ENCODE data around the gene DUSP14.

Gene DUSP14

GRCh38 chr17:37520174-37520573 is 30.5 kb downstream of the DUSP14 start:
- TF ChIP-seq POLR2AphosphoS5 (IDR thresholded peaks at IDR 0.05; ENCODE audit: low read depth) (no peak), GABPA (IDR thresholded peaks at IDR 0.05; ENCODE audit: low read depth) (no peak), SPI1 (IDR thresholded peaks at IDR 0.05; ENCODE audit: borderline replicate concordance, low read depth) (no peak), REST (IDR thresholded peaks at IDR 0.05; ENCODE audit: insufficient replicate concordance, low read depth) (no peak)
- TF ChIP-seq, protein P1, sequence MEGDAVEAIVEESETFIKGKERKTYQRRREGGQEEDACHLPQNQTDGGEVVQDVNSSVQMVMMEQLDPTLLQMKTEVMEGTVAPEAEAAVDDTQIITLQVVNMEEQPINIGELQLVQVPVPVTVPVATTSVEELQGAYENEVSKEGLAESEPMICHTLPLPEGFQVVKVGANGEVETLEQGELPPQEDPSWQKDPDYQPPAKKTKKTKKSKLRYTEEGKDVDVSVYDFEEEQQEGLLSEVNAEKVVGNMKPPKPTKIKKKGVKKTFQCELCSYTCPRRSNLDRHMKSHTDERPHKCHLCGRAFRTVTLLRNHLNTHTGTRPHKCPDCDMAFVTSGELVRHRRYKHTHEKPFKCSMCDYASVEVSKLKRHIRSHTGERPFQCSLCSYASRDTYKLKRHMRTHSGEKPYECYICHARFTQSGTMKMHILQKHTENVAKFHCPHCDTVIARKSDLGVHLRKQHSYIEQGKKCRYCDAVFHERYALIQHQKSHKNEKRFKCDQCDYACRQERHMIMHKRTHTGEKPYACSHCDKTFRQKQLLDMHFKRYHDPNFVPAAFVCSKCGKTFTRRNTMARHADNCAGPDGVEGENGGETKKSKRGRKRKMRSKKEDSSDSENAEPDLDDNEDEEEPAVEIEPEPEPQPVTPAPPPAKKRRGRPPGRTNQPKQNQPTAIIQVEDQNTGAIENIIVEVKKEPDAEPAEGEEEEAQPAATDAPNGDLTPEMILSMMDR (IDR thresholded peaks at IDR 0.05; ENCODE audit: insufficient read depth, low read length), result no peak
- H3K4me3 ChIP-seq (replicated peaks; ENCODE audit: insufficient read depth, low read length), result no peak overlapping the region
- no peaks in the 10 kb centered on the region for H3K27me3 ChIP-seq (ENCODE audit: insufficient read depth, poor library complexity, severe bottlenecking)
- no peak for DNase-seq (ENCODE audit: low read depth in 1 of 2, low spot score in 1 of 2)
- H3K27ac ChIP-seq (replicated peaks), result no peak overlapping the region

GRCh38 chr17:37521821-37522220 is 32.1 kb downstream of the DUSP14 start:
- DNase-seq (ENCODE audit: low read depth in 1 of 2, low spot score in 1 of 2), result no peak
- Histone ChIP-seq H3K27ac (replicated peaks) (no peak overlapping the region), H3K27me3 (ENCODE audit: insufficient read depth, poor library complexity, severe bottlenecking) (no peaks in the 10 kb centered on the region), H3K4me3 (replicated peaks; ENCODE audit: insufficient read depth, low read length) (no peak overlapping the region)
- TF ChIP-seq SPI1 (IDR thresholded peaks at IDR 0.05; ENCODE audit: borderline replicate concordance, low read depth) (no peak), POLR2AphosphoS5 (IDR thresholded peaks at IDR 0.05; ENCODE audit: low read depth) (no peak), GABPA (IDR thresholded peaks at IDR 0.05; ENCODE audit: low read depth) (no peak), REST (IDR thresholded peaks at IDR 0.05; ENCODE audit: insufficient replicate concordance, low read depth) (no peak)
- TF ChIP-seq, protein P1 (IDR thresholded peaks at IDR 0.05; ENCODE audit: insufficient read depth, low read length), result no peak

DNA sequence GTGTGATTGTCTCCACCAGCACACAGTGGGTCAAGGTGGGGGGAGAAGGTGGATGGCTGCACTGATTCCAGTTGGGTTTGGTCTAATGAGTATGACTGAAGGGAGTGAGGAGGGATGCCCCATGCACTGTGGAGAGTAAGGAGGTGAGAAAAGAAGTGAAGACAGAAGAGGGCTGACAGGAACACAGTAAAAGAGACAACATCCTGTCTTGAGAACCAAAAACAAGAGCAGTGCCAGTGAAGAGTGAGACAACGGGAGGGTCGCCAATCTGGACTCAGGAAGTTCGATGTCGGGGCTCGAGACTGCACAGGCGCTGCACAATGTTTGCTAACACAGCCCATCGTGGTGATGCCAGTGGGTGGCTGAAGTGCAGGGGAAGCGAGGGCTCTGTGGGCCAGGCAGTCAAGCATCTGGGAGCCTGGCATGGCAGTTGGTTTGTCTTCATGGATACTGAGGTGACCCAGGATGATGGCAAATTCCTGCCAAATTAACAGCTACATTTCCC is 34.1 kb downstream of the DUSP14 start:
- no peak for DNase-seq (ENCODE audit: low read depth in 1 of 2, low spot score in 1 of 2)
- Histone ChIP-seq H3K27ac (replicated peaks) (no peak overlapping the region), H3K4me3 (replicated peaks; ENCODE audit: insufficient read depth, low read length) (no peak overlapping the region), H3K27me3 (ENCODE audit: insufficient read depth, poor library complexity, severe bottlenecking) (no peaks in the 10 kb centered on the region)
- no peak for TF ChIP-seq SPI1 (IDR thresholded peaks at IDR 0.05; ENCODE audit: borderline replicate concordance, low read depth)
- TF ChIP-seq REST (IDR thresholded peaks at IDR 0.05; ENCODE audit: insufficient replicate concordance, low read depth), result no peak
- no peak for TF ChIP-seq GABPA (IDR thresholded peaks at IDR 0.05; ENCODE audit: low read depth)
- TF ChIP-seq, protein P1 (IDR thresholded peaks at IDR 0.05; ENCODE audit: insufficient read depth, low read length), result no peak
- TF ChIP-seq POLR2AphosphoS5 (IDR thresholded peaks at IDR 0.05; ENCODE audit: low read depth), result no peak
